SH-SY5Y (cell line): ENCODE data around the gene NCOR1.

ENCODE experiments used
- GATA2 ChIP-seq: IDR thresholded peaks from 2 replicates; pipeline ENCODE4 v1.6.1; 2011; ENCODE audit warnings: mild to moderate bottlenecking, low read depth, low read length
- GATA3 ChIP-seq: IDR thresholded peaks from 2 replicates; pipeline ENCODE4 v1.6.1; 2011; ENCODE audit warnings: low read depth, mild to moderate bottlenecking, low read length, moderate library complexity

- no peak for TF ChIP-seq GATA2
- TF ChIP-seq GATA3, result no peak
Observed at GRCh38 chr17:16081507-16082087, 133.7 kb downstream of the NCOR1 start.
